H1 (cell line): ENCODE measurements around the gene KCNMA1. TPM values are rescaled to one million over a fixed set of nuclear protein-coding genes. Genes with fewer than 3 reads are reported as not detected.

ENCODE experiments used
- CTCF ChIA-PET: fragments of 300-600 bp; sonication (Branson Sonifier 250); formaldehyde crosslinking; loops from one replicate; lab custom pipeline; 2021; ENCODE audit not compliant: partially characterized antibody; lab: Charles Lee
- POLR2A ChIA-PET: fragments of 300-600 bp; sonication (Branson Sonifier 250); formaldehyde crosslinking; loops from one replicate; lab custom pipeline; 2021; ENCODE audit warnings: inconsistent platforms; ENCODE audit not compliant: partially characterized antibody; lab: Charles Lee
- DNase-seq, 2 experiments: peaks; one replicate each; pipeline versions ENCODE4 v3.0.0 to v3.0.0-alpha.2; 2010 to 2022; ENCODE audit warnings: low spot score in 2 of 2, low read depth in 1 of 2, mixed read lengths in 1 of 2
- FAIRE-seq: peaks from 2 replicates; lab custom pipeline; 2011; peaks lifted over from hg19 to GRCh38; lab: Jason Lieb, UNC
- H2AFZ ChIP-seq: 2 replicates; pipeline ENCODE4 v1.8.1; 2012; ENCODE audit warnings: low read length, inconsistent platforms
- H2AK5ac ChIP-seq: 2 replicates; pipeline ENCODE4 v1.6.1; 2013; ENCODE audit warnings: low read depth, low read length
- H2BK120ac ChIP-seq: replicated peaks from 2 replicates; pipeline ENCODE3; 2013; ENCODE audit warnings: low read depth, low read length, inconsistent platforms
- H2BK12ac ChIP-seq: 2 replicates; pipeline ENCODE4 v1.6.1; 2013; ENCODE audit warnings: low read depth, low read length
- H2BK15ac ChIP-seq: 2 replicates; pipeline ENCODE4 v1.6.1; 2013; ENCODE audit warnings: low read length
- H2BK20ac ChIP-seq: 2 replicates; pipeline ENCODE4 v1.6.1; 2013; ENCODE audit warnings: low read length
- H2BK5ac ChIP-seq: 2 replicates; pipeline ENCODE4 v1.6.1; 2013; ENCODE audit warnings: low read depth, low read length
- H3K14ac ChIP-seq: 2 replicates; pipeline ENCODE4 v1.6.1; 2013; ENCODE audit warnings: inconsistent platforms; ENCODE audit not compliant: insufficient read length
- H3K18ac ChIP-seq: 2 replicates; pipeline ENCODE4 v1.6.1; 2013; ENCODE audit warnings: low read length; ENCODE audit errors: extremely low read depth
- H3K23ac ChIP-seq: 2 replicates; pipeline ENCODE4 v1.6.1; 2013; ENCODE audit warnings: inconsistent platforms; ENCODE audit not compliant: insufficient read length
- H3K23me2 ChIP-seq: 2 replicates; pipeline ENCODE4 v1.6.1; 2013; ENCODE audit warnings: low read depth, low read length
- H3K27ac ChIP-seq: 2 replicates; pipeline ENCODE4 v1.6.1; 2011; ENCODE audit warnings: low read depth, low read length, inconsistent platforms
- H3K27me3 ChIP-seq, 4 experiments: replicated peaks in 1 of 4; 1 replicate in 1 of 4; 2 replicates in 3 of 4; pipeline versions ENCODE4 v1.6.1 to v1.8.1; 2011 to 2013; ENCODE audit warnings: low read length in 3 of 4, mild to moderate bottlenecking in 3 of 4, inconsistent platforms in 2 of 4, mixed read lengths in 2 of 4, moderate library complexity in 1 of 4; ENCODE audit not compliant: control insufficient read depth in 3 of 4, insufficient read depth in 3 of 4; ENCODE audit errors: extremely low read depth in 1 of 4
- H3K36me3 ChIP-seq, 4 experiments: 2 replicates each; pipeline versions ENCODE4 v1.6.1 to v1.8.1; 2011 to 2013; ENCODE audit warnings: mild to moderate bottlenecking in 4 of 4, low read length in 3 of 4, moderate library complexity in 2 of 4, control low read depth in 1 of 4, inconsistent platforms in 1 of 4; ENCODE audit not compliant: insufficient read depth in 4 of 4, control insufficient read depth in 2 of 4
- H3K4ac ChIP-seq: replicated peaks from 2 replicates; pipeline ENCODE3; 2013; ENCODE audit warnings: low read length, low read depth, mixed read lengths, inconsistent platforms; ENCODE audit not compliant: insufficient read length
- H3K4me1 ChIP-seq, 4 experiments: replicated peaks in 1 of 4; 1 replicate in 1 of 4; 2 replicates in 3 of 4; pipeline versions ENCODE4 v1.6.1 to v1.8.1; 2011 to 2013; ENCODE audit warnings: low read length in 3 of 4, inconsistent platforms in 2 of 4, mixed read lengths in 1 of 4; ENCODE audit not compliant: insufficient read depth in 4 of 4, control insufficient read depth in 3 of 4
- H3K4me2 ChIP-seq, 2 experiments: 2 replicates each; pipeline versions ENCODE4 v1.6.1 to v1.8.1; 2011 to 2013; ENCODE audit warnings: low read depth in 2 of 2, low read length in 2 of 2, control low read depth in 1 of 2, inconsistent platforms in 1 of 2, mild to moderate bottlenecking in 1 of 2; ENCODE audit not compliant: insufficient read depth in 1 of 2
- H3K4me3 ChIP-seq, 4 experiments: fragments of 200-600, 300-600 bp in 1 of 4; sonication (generic), shearing (Covaris generic), sonication (Bioruptor Twin) in 1 of 4; 2 replicates each; pipeline versions ENCODE4 v1.5.1 to v1.8.1; 2011 to 2016; ENCODE audit warnings: low read length in 4 of 4, low read depth in 3 of 4, control low read depth in 2 of 4, inconsistent platforms in 2 of 4, mild to moderate bottlenecking in 2 of 4, mixed read lengths in 1 of 4, moderate library complexity in 1 of 4; ENCODE audit not compliant: insufficient read depth in 2 of 4; ENCODE audit errors: extremely low read depth in 1 of 4
- H3K56ac ChIP-seq: replicated peaks from 2 replicates; pipeline ENCODE3; 2013; ENCODE audit warnings: low read depth, mild to moderate bottlenecking, mixed read lengths, low read length, inconsistent platforms; ENCODE audit not compliant: insufficient read length
- H3K79me1 ChIP-seq: 2 replicates; pipeline ENCODE4 v1.6.1; 2013; ENCODE audit warnings: low read depth, low read length, control low read depth
- H3K79me2 ChIP-seq, 2 experiments: 2 replicates each; pipeline versions ENCODE4 v1.6.1 to v1.8.1; 2012 to 2013; ENCODE audit warnings: low read length in 2 of 2, mild to moderate bottlenecking in 2 of 2, inconsistent platforms in 1 of 2; ENCODE audit not compliant: insufficient read depth in 2 of 2, control insufficient read depth in 1 of 2
- H3K9ac ChIP-seq, 4 experiments: replicated peaks in 1 of 4; 1 replicate in 1 of 4; 2 replicates in 3 of 4; pipeline versions ENCODE4 v1.6.1 to v1.8.1; 2011 to 2013; ENCODE audit warnings: low read depth in 3 of 4, low read length in 3 of 4, control low read depth in 2 of 4, mild to moderate bottlenecking in 2 of 4, moderate library complexity in 2 of 4, inconsistent platforms in 1 of 4; ENCODE audit errors: extremely low read depth in 1 of 4
- H3K9me3 ChIP-seq, 2 experiments: 2 replicates each; pipeline versions ENCODE4 v1.6.1 to v1.8.1; 2012 to 2013; ENCODE audit warnings: mild to moderate bottlenecking in 2 of 2, moderate library complexity in 2 of 2, control low read depth in 1 of 2, inconsistent platforms in 1 of 2, low read depth in 1 of 2, low read length in 1 of 2, mixed read lengths in 1 of 2; ENCODE audit not compliant: insufficient read depth in 2 of 2
- H4K20me1 ChIP-seq, 2 experiments: replicated peaks in 1 of 2; 2 replicates each; pipeline versions ENCODE3 to v1.8.1; 2011 to 2013; ENCODE audit warnings: inconsistent platforms in 2 of 2, low read length in 2 of 2, mild to moderate bottlenecking in 1 of 2; ENCODE audit not compliant: insufficient read depth in 2 of 2, control insufficient read depth in 1 of 2
- H4K5ac ChIP-seq: 2 replicates; pipeline ENCODE4 v1.6.1; 2013; ENCODE audit warnings: low read length, low read depth, mixed read lengths, inconsistent platforms; ENCODE audit not compliant: insufficient read length
- H4K8ac ChIP-seq: 2 replicates; pipeline ENCODE4 v1.8.0; 2013; ENCODE audit warnings: mild to moderate bottlenecking, moderate library complexity, low read length, inconsistent platforms; ENCODE audit not compliant: insufficient read depth; ENCODE audit errors: extremely low read depth
- H4K91ac ChIP-seq: replicated peaks from 2 replicates; pipeline ENCODE3; 2013; ENCODE audit warnings: low read length, mixed read lengths, inconsistent platforms; ENCODE audit not compliant: insufficient read length
- BACH1 ChIP-seq: IDR thresholded peaks from 2 replicates; pipeline ENCODE4 v1.6.1; 2012; ENCODE audit warnings: low read length, improper control_type of control experiment
- CHD1 ChIP-seq: IDR thresholded peaks from 2 replicates; pipeline ENCODE4 v1.6.1; 2012; ENCODE audit warnings: low read depth, low read length, improper control_type of control experiment
- E2F6 ChIP-seq: IDR thresholded peaks from 2 replicates; pipeline ENCODE4 v1.6.1; 2012; ENCODE audit warnings: inconsistent platforms
- KDM5A ChIP-seq: fragments of 200-600 bp; IDR thresholded peaks from 2 replicates; pipeline ENCODE4 v1.7.1; 2012; ENCODE audit warnings: mild to moderate bottlenecking, low read length, inconsistent platforms, mixed read lengths
- MAFK ChIP-seq: IDR thresholded peaks from 2 replicates; pipeline ENCODE4 v1.6.1; 2012; ENCODE audit warnings: low read depth, mild to moderate bottlenecking, improper control_type of control experiment, low read length
- NANOG ChIP-seq: IDR thresholded peaks from 2 replicates; pipeline ENCODE4 v1.6.1; 2011; ENCODE audit warnings: low read length, low read depth, mild to moderate bottlenecking, inconsistent platforms; ENCODE audit not compliant: insufficient read depth, poor library complexity, severe bottlenecking
- NRF1 ChIP-seq: IDR thresholded peaks from 2 replicates; pipeline ENCODE4 v1.6.1; 2011; ENCODE audit warnings: mild to moderate bottlenecking, low read depth, low read length, improper control_type of control experiment
- RFX5 ChIP-seq: IDR thresholded peaks from 2 replicates; pipeline ENCODE4 v1.6.1; 2011; ENCODE audit warnings: low read depth, low read length, improper control_type of control experiment, borderline replicate concordance
- RXRA ChIP-seq: IDR thresholded peaks from 2 replicates; pipeline ENCODE4 v1.6.1; 2011; ENCODE audit warnings: low read depth, mild to moderate bottlenecking, low read length, moderate library complexity; ENCODE audit not compliant: insufficient read depth
- SIRT6 ChIP-seq: IDR thresholded peaks from one replicate; pipeline ENCODE4 v1.7.1; 2012; ENCODE audit warnings: low read length, inconsistent platforms
- SIX5 ChIP-seq: IDR thresholded peaks from 2 replicates; pipeline ENCODE4 v1.6.1; 2011; ENCODE audit warnings: mild to moderate bottlenecking, low read depth, low read length
- SP2 ChIP-seq: IDR thresholded peaks from 2 replicates; pipeline ENCODE4 v1.6.1; 2012; ENCODE audit warnings: mild to moderate bottlenecking, low read length, inconsistent platforms
- WGBS, 2 experiments: shearing (Covaris generic) in 1 of 2; methylation state at CpG; one replicate each; pipeline versions ENCODE4 v1.1.6 to v1.1.7; 2013 to 2015; ENCODE audit warnings: low lambda C conversion rate in 2 of 2, mixed read lengths in 2 of 2, inconsistent platforms in 1 of 2, low coverage in 1 of 2, missing lambda C conversion rate in 1 of 2; ENCODE audit not compliant: insufficient replicate concordance in 2 of 2, insufficient coverage in 1 of 2, insufficient read length in 1 of 2; ENCODE audit errors: extremely low coverage in 1 of 2, missing lambda C conversion rate in 1 of 2; 5-methylcytosine and 5-hydroxymethylcytosine counted together
- polyA plus RNA-seq, 7 experiments: library from polyadenylated mRNA; depleted of rRNA in 3 of 7; stranded (reverse) in 5 of 7; unstranded in 2 of 7; fragments of >200 nt in 5 of 7; fragments of 200-250 nt in 2 of 7; gene quantifications; 1 replicate in 5 of 7; 2 replicates in 1 of 7; 4 replicates in 1 of 7; pipeline versions ENCODE4 v1.2.1 to v1.2.3, GENCODE V29; 2011 to 2013; ENCODE audit warnings: missing spikeins in 2 of 7, mixed read lengths in 2 of 7
- total RNA-seq: library from RNA; stranded (reverse); fragmentation: NEBNext Ultra II Directional; extraction: Animal tissue kit (Norgen Biotek cat#: 25700); gene quantifications from 2 replicates; pipeline ENCODE4 v1.2.1, GENCODE V29; 2021

The KCNMA1 gene
- total and polyA plus RNA-seq, 2 of the 8 experiments (the other 6 are each of a cell fraction or from before 2014, with no cell fraction given): 10.2 to 11.1 TPM

GRCh38 chr10:77349226-77349625, 288.4 kb downstream of the KCNMA1 start:
- POLR2A ChIA-PET: no interaction called here
- no peak overlapping the region for H3K4me2 ChIP-seq

More at GRCh38 chr10:77349226-77349625, 288.4 kb downstream of the KCNMA1 start:
- Histone ChIP-seq H3K23me2 (no peaks in the 10 kb centered on the region; the same call in 1 of the 2 replicates), H4K8ac (no peak overlapping the region), H3K4ac (no peak overlapping the region), H2BK5ac (no peak overlapping the region), H2BK15ac (no peak overlapping the region), H4K91ac (no peak overlapping the region), H2BK20ac (no peak overlapping the region), H3K23ac (no peak overlapping the region), H3K79me2 (no peaks in the 10 kb centered on the region), H3K18ac (no peak overlapping the region), H3K36me3 (no peaks in the 10 kb centered on the region), H3K27me3 (no peaks in the 10 kb centered on the region), H3K4me3 (no peak overlapping the region), H2BK120ac (no peak overlapping the region), H3K14ac (no peak overlapping the region), H3K27ac (no peak overlapping the region), H3K79me1 (no peaks in the 10 kb centered on the region), H4K20me1 (no peaks in the 10 kb centered on the region), H3K9me3 (no peaks in the 10 kb centered on the region), H3K56ac (no peak overlapping the region), H4K5ac (no peak overlapping the region), H2BK12ac (no peak overlapping the region), H2AK5ac (no peak overlapping the region), H3K9ac (no peak overlapping the region), H2AFZ (no peak overlapping the region), H3K4me1 (no peaks in the 10 kb centered on the region)
- no peak for TF ChIP-seq CHD1
- TF ChIP-seq SIRT6: no peak
- no peak for TF ChIP-seq KDM5A
- TF ChIP-seq NANOG: no peak
- TF ChIP-seq BACH1: no peak
- TF ChIP-seq MAFK: no peak
- no peak for TF ChIP-seq RFX5
- TF ChIP-seq SP2: no peak
- no peak for TF ChIP-seq RXRA
- TF ChIP-seq NRF1: no peak
- no peak for TF ChIP-seq SIX5
- TF ChIP-seq E2F6: no peak
- FAIRE-seq: no peak
- no peak for DNase-seq
- 92% methylated on average over 2 of the region's 2 CpGs; no CpG with 5 or more reads in 1 of the 2 experiments for WGBS, 2 experiments
- CTCF ChIA-PET: interaction anchor here (1.1 to 1.5 kb wide), 3 partner anchors 28 to 183 kb away, joined by 3 to 4 read pairs (median 3); no protein-coding TSS in a partner anchor
